Effector memory CD8-positive, alpha-beta T cell (primary cell): Measurements from ENCODE around the gene MLF2.
A peak's percentile ranks its signal among the peaks of the same experiment; 100 is the strongest.

Experiments used
- ATAC-seq: fragments of 150-1000 bp; cut with Tn5 transposase; replicated peaks from 2 replicates; pipeline ENCODE4 v1.10.0; 2021; ENCODE audit warnings: mild to moderate bottlenecking, moderate library complexity
- DNase-seq, 3 experiments: peaks; one replicate each; pipeline ENCODE4 v3.0.0; 2021
- H3K27ac Mint-ChIP-seq, 2 donors: one replicate each; pipeline ENCODE4 v1.8.0; 2022; ENCODE audit warnings: mild to moderate bottlenecking in 2 of 2, mixed read lengths in 2 of 2, moderate library complexity in 2 of 2
- H3K27me3 Mint-ChIP-seq, 2 donors: one replicate each; pipeline ENCODE4 v1.8.0; 2022; ENCODE audit warnings: mixed read lengths in 2 of 2
- H3K36me3 Mint-ChIP-seq: one replicate; pipeline ENCODE4 v1.8.0; 2022; ENCODE audit warnings: mild to moderate bottlenecking, moderate library complexity, mixed read lengths; ENCODE audit not compliant: insufficient read depth
- H3K4me1 Mint-ChIP-seq, 2 donors: one replicate each; pipeline ENCODE4 v1.8.0; 2022; ENCODE audit warnings: low read depth in 2 of 2, mixed read lengths in 2 of 2
- H3K4me3 Mint-ChIP-seq, 2 donors: one replicate each; pipeline ENCODE4 v1.8.0; 2022; ENCODE audit warnings: mild to moderate bottlenecking in 2 of 2, mixed read lengths in 2 of 2, moderate library complexity in 2 of 2
- H3K9me3 Mint-ChIP-seq, 2 donors: one replicate each; pipeline ENCODE4 v1.8.0; 2022; ENCODE audit warnings: mixed read lengths in 2 of 2

MLF2 gene

DNA sequence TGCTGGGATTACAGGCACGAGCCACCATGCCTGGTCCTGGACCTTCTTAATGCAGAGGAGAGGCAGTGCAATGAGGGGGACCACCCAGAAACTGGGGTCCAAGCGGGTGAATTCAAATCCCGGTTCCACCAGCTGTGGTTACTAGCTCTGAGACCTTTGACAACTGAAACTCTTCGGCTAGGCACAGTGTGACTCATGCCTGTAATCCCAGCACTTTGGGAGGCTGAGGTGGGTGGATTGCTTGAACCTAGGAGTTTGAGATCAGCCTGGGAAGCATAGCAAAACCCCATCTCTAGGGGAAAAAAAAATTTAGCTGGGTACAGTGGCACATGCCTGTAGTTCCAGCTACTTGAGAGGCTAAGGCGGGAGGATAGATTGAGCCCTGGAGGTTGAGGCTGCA is 31.4 kb upstream of the MLF2 start:
- no peak overlapping the region for H3K4me3 Mint-ChIP-seq
- H3K36me3 Mint-ChIP-seq = no peaks in the 10 kb centered on the region
- H3K27ac Mint-ChIP-seq = no peak overlapping the region
- H3K27me3 Mint-ChIP-seq = peaks cover 0 to 8% of the 10 kb centered on the region in 2 donors
- H3K4me1 Mint-ChIP-seq = peaks cover 0 to 3% of the 10 kb centered on the region in 2 donors
- no peak for DNase-seq
- H3K9me3 Mint-ChIP-seq = no peaks in the 10 kb centered on the region
- no peak for ATAC-seq

DNA sequence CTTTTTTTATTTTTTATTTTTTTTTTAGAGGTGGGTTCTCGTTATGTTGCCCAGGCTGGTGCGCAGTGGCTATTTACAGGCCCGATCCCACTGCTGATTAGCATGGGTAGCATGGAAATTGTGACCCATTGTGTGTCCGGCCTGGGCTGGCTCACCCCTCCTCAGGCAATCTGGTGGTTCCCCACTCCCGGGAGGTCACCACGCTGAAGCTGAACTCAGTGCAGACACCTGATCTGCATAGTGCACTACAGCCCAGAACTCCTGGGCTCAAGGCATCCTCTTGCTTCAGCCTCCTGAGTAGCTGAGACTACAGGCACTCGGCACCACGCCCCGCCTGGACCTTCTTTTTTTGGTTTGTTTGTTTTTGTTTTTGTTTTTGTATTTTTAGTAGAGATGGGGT is 30.9 kb upstream of the MLF2 start:
- no peaks in the 10 kb centered on the region for H3K9me3 Mint-ChIP-seq
- peaks cover under 1% of the 10 kb centered on the region for H3K36me3 Mint-ChIP-seq
- DNase-seq (no peak), ATAC-seq (no peak)
- H3K4me3 Mint-ChIP-seq = no peak overlapping the region
- peaks cover 4 to 7% of the 10 kb centered on the region in 2 donors for H3K4me1 Mint-ChIP-seq
- H3K27me3 Mint-ChIP-seq = peaks cover 0 to 8% of the 10 kb centered on the region in 2 donors
- no peak overlapping the region for H3K27ac Mint-ChIP-seq

DNA sequence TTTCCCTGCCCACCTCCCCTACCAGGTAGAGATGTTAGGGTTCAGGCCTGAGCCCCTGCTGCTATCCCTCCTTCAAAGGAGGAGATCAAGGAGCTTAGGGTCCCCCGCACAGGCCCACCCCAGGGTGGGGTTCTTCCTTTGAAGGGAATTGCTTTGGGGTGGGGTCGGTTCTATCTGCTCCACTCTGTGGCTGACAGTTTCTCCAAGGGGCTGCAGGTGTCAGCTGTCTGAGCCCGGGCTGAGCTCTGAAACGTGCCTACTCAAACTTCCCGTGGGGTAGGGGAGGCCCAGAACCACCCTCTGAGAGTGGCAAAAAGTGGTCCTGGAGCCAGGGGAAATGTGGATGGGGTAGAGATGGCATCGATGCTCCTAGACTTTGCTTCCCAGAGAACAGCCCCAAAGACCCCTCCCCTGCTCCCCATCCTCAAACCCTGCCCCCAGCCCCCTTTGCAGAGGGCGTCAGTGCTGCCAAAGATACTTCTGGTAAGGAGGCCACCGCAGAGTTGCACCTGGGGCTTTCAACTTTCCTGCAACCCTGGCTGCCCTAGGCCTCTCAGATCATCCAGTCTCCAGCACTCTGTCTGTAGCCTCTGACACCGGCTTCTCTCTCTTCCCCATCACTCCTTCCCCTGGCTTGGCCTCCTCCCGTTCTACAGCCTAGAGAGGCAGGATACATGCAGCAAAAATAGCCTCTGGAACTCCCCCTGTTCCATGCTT is 30.1 kb upstream of the MLF2 start:
- peaks cover 12 to 13% of the 10 kb centered on the region in 2 donors for H3K4me1 Mint-ChIP-seq
- H3K27ac Mint-ChIP-seq = no peak overlapping the region
- ATAC-seq (no peak), DNase-seq (no peak)
- H3K9me3 Mint-ChIP-seq = no peaks in the 10 kb centered on the region
- peaks cover 5% of the 10 kb centered on the region for H3K36me3 Mint-ChIP-seq
- no peak overlapping the region for H3K4me3 Mint-ChIP-seq
- peaks cover 0 to 8% of the 10 kb centered on the region in 2 donors for H3K27me3 Mint-ChIP-seq

DNA sequence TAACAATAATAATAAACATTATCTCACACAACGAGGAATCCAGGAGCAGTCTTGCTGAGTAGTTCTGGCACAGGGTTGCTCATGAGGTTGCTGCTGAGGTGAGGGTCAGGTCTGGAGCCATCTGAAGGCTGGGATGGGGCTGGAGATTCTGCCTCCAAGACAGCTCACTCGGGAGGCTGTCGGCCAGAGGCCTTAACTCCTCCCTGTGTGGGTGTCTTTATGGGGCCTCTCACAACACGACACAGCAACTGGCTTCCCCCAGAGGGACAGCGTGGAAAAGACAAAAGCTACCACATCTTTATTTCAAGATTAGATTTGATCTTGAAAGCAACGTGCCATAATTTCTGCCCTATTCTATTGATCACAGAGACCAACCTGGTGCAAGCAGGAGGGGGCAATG is 29.2 kb upstream of the MLF2 start:
- H3K4me3 Mint-ChIP-seq = no peak overlapping the region
- peaks cover 13 to 14% of the 10 kb centered on the region in 2 donors for H3K4me1 Mint-ChIP-seq

DNA sequence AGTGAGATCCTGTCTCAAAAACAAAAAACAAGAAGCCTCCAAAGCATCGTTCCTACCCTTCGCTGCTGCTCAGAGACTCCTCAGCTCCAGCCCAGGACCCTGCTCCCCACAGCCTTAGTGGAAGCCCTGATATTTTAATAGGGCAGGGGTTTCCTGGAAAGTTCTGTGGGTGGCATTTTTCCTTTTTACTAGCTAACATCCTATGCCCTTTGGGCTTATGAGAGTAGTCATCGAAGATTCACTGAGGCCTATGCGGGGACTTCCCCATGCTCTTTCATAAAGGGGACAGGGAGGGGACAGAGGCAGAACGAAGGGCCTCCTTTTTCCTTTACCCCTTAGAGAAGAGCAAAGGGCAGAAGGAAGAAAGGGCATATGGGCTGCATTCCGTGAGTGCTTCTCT is 27.6 kb upstream of the MLF2 start:
- DNase-seq (no peak), ATAC-seq (no peak)
- Mint-ChIP-seq H3K4me1 (peaks cover 16 to 25% of the 10 kb centered on the region in 2 donors), H3K27ac (no peak overlapping the region), H3K27me3 (peaks cover 0 to 8% of the 10 kb centered on the region in 2 donors), H3K9me3 (no peaks in the 10 kb centered on the region), H3K4me3 (no peak overlapping the region), H3K36me3 (peaks cover 8% of the 10 kb centered on the region)

More for the DNA sequence above, 29.2 kb upstream of the MLF2 start:
- DNase-seq = no peak
- peaks cover 5% of the 10 kb centered on the region for H3K36me3 Mint-ChIP-seq
- no peak overlapping the region for H3K27ac Mint-ChIP-seq
- no peak for ATAC-seq
- H3K27me3 Mint-ChIP-seq = peaks cover 0 to 8% of the 10 kb centered on the region in 2 donors
- H3K9me3 Mint-ChIP-seq = no peaks in the 10 kb centered on the region

DNA sequence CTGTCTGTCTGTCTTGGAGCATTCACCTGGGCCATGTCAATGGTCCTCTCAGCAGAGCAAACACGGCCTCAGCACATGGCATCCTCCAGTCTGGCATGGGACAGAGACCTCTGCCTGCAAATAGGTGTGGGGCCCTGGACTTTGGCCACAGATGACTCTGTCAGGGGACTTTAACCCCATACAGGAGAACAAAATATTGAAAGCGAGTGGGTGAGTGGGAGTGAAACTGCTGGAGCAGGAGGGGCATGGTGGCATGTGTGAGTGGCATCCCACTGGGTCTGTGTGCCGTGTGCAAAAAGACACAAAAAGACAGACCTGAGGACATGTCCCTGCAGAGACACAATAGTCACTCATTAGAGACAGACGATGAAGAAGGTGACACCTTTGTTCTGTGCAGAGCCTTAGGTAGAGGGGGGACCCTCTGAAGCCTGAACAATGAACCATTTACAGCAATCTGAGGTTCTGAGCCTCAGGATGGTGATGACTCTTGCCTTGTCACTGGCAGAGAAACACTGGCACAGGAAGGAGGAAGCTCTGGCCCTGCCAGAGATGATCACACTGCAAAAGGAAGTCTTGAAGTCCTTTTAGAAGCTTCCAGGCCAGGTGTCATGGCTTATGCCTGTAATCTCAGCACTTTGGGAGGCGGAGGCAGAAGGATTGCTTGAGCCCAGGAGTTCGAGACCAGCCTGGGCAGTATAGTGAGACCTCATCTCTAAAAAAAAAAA is 26.9 kb upstream of the MLF2 start:
- Mint-ChIP-seq H3K4me1 (peaks cover 23 to 32% of the 10 kb centered on the region in 2 donors), H3K27ac (no peak overlapping the region), H3K9me3 (no peaks in the 10 kb centered on the region), H3K36me3 (peaks cover 14% of the 10 kb centered on the region), H3K27me3 (peaks cover 0 to 8% of the 10 kb centered on the region in 2 donors), H3K4me3 (no peak overlapping the region)
- ATAC-seq = no peak
- DNase-seq = no peak

DNA sequence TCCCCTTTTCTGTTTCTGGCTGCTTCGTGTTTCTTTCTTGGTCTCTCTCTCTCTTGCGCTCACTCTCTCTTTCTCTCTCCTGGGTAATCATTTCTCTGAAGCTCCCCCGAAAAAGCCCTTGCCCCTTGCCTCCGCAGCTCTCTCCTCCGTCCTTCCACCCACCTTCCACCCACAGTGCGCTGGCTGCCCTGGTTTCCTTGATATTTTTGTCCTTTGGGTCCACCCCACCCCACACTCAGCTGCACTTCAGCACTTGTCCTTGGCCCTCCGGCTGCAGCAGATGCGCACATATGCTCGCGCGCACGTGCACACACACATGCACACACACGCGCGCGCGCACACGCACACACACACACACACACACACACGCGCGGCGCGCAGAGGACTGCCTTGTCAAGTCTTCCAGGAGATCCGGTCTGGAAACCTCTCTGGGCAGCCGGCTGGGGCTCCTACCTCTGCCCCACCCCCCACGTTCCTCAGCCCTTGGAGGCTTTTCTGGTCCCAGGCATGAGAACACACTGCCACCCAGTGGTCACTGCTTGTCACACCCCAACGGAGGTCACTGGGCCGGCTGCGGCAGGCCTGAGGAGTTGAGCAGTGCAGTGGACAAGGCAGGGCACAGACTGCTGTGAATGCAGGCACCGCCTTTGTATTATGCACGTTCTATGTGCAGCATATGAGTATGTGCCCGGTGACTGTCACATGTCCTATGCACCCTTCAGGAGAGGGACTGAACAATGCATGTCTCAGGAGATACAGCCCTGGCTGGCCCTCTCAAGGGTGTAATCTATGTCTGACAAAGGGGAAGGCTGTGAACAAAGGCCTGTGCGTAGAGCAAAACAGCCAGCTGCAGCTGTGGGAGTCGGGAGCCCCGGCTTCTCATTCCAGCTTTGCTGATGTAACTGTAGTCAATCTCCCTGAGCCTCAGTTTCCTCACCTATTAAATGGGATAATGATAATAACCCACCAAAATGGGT is 25.9 kb upstream of the MLF2 start:
- no peaks in the 10 kb centered on the region for H3K9me3 Mint-ChIP-seq
- peak overlapping the region; percentile 87 to 89 for H3K27ac Mint-ChIP-seq
- peaks cover 18% of the 10 kb centered on the region for H3K36me3 Mint-ChIP-seq
- H3K4me1 Mint-ChIP-seq = peaks cover 31 to 41% of the 10 kb centered on the region in 2 donors
- peak overlapping the region; percentile 82 to 86 for H3K4me3 Mint-ChIP-seq
- peak; percentile 68 for ATAC-seq
- peaks cover 0 to 6% of the 10 kb centered on the region in 2 donors for H3K27me3 Mint-ChIP-seq
- DNase-seq = peak; percentile 85 to 88 (median 88)

DNA sequence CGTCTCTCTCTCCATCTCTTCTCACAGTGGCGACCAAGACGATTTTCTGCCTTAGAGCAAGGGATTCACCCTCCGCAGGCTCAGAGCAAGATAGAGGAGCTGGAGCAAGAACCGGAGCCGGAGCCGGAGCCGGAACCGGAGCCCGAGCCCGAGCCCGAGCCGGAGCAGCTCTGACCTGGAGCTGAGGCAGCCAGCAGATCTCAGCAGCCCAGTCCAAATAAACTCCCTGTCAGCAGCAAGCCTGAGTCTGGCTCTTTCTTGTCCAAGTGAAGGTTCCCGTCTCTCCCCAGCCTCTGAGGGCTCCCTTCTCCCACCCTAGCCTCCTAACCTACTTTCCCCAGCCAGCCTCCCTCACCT is 25.3 kb upstream of the MLF2 start:
- peaks cover 34 to 44% of the 10 kb centered on the region in 2 donors for H3K4me1 Mint-ChIP-seq
- H3K27me3 Mint-ChIP-seq = no peaks in the 10 kb centered on the region
- peak overlapping the region; percentile 81 to 89 for H3K27ac Mint-ChIP-seq
- H3K9me3 Mint-ChIP-seq = no peaks in the 10 kb centered on the region
- DNase-seq (no peak), ATAC-seq (no peak)
- H3K4me3 Mint-ChIP-seq = peak overlapping the region; percentile 82 to 86
- peaks cover 18% of the 10 kb centered on the region for H3K36me3 Mint-ChIP-seq

DNA sequence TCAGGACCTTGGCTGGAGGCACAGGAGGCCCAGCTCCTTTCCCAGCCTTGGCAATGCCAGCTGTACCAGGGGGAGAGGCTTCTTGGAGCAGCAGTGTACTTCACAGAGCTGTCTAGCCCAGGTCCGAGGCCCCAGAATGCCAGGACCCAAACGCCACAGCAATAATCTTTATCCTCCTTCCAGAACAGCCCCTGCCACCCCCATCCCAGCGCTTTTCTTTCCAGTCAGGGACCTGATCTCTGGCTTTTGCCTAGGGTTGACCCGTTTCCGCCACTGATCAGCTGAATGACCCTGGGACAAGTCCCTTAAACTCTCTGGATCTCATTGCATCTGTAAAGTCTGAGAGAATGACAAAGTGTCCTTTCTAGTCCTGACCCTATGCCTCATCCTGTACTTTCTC is 24.4 kb upstream of the MLF2 start:
- no peaks in the 10 kb centered on the region for H3K27me3 Mint-ChIP-seq
- no peaks in the 10 kb centered on the region for H3K9me3 Mint-ChIP-seq
- DNase-seq = no peak
- H3K27ac Mint-ChIP-seq = peak overlapping the region; percentile 81 to 91
- peaks cover 40 to 52% of the 10 kb centered on the region in 2 donors for H3K4me1 Mint-ChIP-seq
- ATAC-seq = no peak
- H3K36me3 Mint-ChIP-seq = peaks cover 18% of the 10 kb centered on the region
- H3K4me3 Mint-ChIP-seq = no peak overlapping the region

DNA sequence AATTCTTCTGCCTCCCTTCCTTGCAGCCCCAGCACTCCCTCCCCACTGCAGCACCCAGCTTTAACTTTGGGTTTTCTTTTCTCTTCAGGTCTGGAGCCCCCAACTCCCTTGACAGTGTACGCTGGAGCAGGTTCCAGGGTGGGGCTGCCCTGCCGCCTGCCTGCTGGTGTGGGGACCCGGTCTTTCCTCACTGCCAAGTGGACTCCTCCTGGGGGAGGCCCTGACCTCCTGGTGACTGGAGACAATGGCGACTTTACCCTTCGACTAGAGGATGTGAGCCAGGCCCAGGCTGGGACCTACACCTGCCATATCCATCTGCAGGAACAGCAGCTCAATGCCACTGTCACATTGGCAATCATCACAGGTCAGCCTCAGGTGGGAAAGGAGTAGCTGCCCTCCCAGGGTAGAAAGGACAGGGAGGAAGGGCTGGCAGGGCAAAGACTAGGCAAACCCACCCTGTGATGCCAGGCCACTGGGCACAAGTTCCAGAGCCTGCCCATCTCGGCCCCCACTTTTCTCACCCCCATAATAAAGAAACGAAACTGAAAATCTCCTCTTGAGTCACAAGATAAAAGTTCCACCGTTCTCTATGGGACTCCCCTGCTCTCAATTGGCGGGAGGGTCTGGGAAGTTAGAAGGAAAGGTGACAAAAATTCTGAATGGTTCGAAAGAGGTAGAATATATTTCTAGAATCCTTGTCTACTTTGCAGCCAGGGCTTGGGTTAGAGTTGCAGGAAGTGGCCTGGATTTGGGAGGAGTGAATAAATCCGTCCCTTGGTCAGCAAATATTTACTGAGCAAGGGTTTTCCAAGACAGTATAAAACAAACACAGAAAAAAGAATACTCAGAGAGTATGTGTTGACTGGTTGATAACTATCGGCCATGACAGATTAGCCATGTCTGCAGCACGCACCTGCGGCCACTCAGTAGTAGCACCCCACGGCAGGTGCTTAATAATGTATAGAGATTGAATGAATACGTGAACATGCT is 22.5 kb upstream of the MLF2 start:
- DNase-seq = no peak
- Mint-ChIP-seq H3K9me3 (no peaks in the 10 kb centered on the region), H3K36me3 (peaks cover 24% of the 10 kb centered on the region), H3K27ac (peak overlapping the region; percentile 91 to 92), H3K27me3 (no peaks in the 10 kb centered on the region), H3K4me3 (peak overlapping the region; percentile 89 to 90), H3K4me1 (peaks cover 50 to 64% of the 10 kb centered on the region in 2 donors)
- peak; percentile 0 for ATAC-seq

DNA sequence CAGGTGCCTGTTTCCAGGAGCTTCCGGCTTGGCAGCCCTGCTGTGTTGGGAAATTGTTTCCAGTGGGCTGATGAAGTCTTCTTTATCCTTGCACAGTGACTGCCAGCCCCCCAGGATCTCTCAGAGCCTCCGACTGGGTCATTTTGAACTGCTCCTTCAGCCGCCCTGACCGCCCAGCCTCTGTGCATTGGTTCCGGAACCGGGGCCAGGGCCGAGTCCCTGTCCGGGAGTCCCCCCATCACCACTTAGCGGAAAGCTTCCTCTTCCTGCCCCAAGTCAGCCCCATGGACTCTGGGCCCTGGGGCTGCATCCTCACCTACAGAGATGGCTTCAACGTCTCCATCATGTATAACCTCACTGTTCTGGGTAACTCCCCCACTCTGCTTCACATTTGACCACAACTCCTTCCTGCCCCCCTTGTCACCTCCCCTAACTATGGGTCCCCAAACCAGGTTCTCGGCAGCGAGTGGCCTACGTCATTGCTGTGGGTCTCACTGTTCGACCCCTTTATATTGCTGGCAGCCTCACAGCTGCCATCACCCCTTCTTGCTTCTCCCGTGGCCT is 21.6 kb upstream of the MLF2 start:
- ATAC-seq (peak; percentile 81), DNase-seq (peak; percentile 64 to 68 (median 66))
- Mint-ChIP-seq H3K36me3 (peaks cover 28% of the 10 kb centered on the region), H3K9me3 (no peaks in the 10 kb centered on the region), H3K4me1 (peaks cover 54 to 64% of the 10 kb centered on the region in 2 donors), H3K27ac (peak overlapping the region; percentile 91 to 92), H3K27me3 (no peaks in the 10 kb centered on the region), H3K4me3 (peak overlapping the region; percentile 89 to 90)
